NCI-H748 (cell line): Measurements from ENCODE around the gene DAPK2.

Experiments
- DNase-seq: peaks from one replicate; lab custom pipeline; 2025; ENCODE audit not compliant: unreplicated experiment; lab: John Stamatoyannopoulos, UW

DAPK2 gene

DNA sequence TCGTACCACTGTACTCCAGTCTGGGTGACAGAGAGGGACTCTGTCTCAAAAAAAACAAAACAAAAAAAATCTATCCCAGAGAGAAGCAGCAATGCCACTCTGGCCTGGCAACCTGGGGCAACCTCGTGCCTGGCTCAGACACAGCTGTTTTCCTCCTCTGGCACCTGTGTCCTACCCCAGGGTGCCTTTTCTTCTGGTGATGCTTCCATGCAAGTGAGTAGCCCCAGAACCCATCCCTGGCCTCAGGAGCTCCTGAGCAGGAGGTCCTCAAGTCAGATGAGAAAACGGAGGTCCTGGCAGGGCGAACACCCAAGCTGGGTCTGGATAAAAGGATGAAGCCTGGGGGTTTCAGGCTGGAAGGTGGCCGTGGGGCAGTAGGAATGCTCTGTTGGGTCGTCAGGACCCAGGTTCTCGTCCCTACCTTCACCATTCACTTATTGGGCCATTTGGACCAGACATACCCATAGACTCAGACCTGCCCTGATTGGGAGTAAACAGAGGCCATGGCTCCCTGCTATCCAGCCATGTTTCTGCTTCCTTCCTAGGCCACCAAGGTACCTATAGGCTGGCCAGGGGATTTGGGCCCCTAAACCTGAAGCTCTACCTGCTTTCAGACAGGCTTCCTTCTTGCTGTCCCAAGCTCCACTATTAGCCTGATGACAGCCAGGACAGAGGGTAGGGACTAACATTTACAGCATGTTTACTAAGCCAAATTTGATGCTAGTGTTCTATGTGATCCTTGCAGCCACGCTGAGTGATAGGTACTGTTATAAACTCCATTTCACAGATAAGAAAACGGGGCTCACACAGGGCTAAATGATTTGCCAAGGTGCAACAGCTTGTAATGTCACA, 102.2 kb downstream of the DAPK2 start:
- no peak for DNase-seq

DNA sequence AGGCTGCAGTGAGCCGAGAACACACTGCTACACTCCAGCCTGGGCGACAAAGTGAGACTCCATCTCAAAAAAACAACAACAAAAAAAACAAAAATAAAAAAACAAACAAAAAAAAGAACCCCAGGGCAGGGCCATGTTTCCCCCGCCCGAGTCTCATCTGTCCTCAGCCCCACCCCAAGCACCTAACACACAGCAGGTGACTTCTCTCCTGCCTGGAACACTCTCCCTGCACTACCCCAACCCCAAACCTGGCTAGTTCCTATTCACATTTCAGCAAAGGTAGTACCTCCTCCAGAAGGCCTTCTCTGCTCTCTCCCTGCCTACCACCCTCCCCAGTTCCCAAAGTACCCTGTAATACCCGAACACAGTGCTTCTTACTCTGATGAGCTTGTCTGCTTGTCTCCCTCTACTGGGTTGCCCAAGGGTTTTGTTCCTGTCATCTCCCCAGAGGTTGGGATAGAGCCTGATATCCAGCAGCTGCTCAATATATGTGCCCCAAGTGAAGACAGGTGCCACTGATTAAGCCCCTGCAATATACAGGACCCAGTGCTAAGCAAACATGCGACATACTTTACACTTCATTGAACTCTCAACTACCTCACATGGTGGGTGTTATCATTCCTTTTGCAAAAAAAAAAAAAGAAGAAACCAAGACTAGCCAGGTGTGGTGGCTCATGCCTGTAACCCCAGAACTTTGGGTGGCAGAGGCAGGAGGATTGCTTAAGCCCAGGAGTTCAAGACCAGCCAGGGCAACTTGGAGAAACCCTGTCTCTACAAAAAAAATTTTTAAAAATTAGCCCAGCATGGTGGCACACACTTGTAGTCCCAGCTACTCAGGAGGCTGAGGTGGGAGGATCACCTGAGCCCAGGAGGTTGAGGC, 103.6 kb downstream of the DAPK2 start:
- no peak for DNase-seq

DNA sequence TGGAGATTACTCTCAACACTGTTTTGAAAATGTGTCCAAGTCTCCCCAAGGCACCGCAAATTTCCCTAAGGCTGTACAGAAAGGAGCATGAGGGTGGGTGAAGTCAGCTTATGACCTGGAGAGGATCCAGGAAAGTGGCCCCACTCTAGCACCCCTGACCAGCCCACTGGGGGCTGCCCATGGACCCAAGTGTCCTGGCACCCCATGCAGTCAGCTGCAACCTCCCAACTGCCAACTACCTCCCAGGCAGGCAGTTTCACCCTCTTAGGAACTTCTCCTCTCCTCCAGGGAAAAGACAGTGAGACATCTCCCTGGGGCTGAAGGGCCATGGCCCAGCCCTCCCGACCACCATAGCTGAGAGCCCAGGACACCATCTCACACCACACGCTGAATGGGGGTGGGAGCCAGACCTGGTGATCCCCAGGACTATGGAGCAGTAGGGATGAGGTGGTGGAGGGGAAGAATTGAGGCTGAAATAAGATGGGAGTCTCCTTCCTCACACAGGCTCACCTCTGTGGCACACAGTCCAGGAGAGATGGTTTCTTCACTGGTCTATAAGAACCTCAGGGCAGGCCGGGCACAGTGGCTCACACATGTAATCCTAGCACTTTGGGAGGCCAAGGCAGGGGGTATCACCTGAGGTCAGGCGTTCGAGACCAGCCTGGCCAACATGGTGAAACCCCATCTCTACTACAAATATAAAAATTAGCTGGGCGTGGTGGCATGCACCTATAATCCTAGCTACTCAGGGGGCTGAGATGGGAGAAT, 104.4 kb downstream of the DAPK2 start:
- DNase-seq: no peak

DNA sequence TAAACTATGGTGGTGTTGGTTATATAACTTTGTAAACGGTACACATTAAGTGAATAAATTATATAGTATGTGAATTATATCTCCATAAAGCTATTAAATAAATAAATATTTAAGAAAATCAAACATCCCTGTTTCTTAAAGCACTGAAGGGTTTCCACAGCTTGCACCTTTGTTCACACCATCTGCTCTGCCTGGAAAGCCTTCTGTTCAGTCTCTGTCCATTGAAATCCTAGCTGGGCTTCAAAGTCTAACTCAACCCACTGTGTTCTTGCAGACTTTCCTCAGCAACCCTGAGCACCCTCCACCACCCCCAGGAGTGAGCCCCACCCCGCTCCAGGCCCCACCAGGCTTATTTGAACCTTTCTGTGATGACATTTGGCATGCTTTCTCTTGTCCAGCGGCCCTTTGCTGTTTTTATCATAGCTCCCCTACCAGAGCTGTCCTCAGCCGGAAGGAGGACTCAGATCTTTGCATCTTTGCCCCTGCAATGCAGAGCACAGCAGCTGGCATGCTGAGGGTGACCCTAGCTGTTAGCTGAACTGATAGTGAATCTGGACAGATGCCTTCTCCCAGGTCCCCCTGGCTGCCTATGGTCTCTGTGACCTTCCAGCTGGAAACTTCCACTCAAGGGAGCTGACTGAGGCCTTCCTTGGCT, 105.2 kb downstream of the DAPK2 start:
- DNase-seq: no peak

DNA sequence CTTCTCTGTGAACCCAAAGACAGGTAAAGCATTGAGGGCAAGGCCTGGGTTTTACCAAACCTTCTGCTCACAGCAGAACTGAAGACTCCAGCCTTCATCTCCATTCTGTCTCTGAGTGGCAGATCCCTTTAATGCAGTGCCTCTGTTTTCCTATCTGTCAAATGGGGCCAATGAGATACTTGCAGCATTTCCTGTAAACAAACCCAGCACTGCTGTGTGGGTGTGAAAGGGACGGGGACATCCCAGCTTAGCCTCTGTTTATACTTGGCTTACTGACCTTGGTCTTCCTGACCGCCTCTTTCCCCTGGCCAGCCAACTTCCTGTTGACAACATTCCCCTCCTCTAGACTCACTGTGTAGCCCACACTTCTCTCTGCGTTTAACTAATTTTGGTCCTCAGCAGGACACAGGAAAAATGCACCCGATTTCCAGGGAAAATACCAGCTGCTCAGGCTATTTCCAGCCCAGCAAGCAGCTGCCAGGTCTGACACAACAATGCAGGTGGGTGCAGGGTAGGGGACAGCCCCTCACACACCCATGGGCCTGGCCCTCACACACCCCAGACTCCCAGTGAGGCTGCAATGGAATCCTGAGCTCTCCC, 106.7 kb downstream of the DAPK2 start:
- DNase-seq: no peak

DNA sequence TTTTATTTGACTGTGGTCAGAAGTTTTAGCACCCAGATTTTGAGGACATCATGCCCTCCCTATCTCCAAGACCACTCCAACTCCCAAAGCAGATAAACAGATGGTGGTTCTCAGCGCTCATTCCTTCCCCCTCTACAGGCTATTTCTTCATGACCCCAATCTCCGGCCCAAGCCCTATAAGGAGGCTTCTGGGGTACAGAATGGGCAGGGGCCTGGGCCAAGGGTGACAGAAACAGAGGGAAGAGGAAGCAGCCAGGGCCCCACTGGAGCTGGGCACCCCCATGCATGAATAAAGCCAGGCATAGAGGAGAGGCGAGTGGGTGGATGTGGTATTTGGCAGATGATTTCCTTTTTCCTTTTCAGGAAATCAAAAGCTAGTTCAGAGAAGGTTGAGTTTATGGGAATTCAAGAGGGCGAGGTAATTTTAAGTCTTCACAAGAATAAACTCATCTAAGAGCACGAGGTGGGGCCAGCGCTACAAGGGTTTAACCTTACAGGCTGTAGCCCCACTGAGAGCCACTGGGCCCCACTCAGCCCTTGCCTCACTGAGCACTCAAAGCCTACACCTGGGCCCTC, 107.7 kb downstream of the DAPK2 start:
- DNase-seq: no peak

DNA sequence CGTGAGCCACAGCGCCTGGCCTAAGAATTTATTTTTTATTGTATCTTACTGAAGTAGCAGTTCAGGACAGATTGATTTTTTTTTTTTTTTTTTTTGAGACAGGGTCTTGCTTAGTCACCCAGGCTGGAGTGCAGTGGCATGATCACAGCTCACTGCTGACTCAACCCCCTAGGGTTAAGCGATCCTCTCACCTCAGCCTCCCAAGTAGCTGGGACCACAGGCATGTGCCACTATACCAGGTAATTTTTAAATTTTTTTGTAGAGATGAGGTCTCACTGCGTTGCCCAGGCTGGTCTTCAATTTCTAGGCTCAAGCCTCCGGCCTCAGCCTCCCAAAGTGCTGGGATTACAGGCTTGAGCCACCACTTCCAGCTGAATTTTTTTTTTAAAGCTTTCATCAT, 112.8 kb downstream of the DAPK2 start:
- no peak for DNase-seq

DNA sequence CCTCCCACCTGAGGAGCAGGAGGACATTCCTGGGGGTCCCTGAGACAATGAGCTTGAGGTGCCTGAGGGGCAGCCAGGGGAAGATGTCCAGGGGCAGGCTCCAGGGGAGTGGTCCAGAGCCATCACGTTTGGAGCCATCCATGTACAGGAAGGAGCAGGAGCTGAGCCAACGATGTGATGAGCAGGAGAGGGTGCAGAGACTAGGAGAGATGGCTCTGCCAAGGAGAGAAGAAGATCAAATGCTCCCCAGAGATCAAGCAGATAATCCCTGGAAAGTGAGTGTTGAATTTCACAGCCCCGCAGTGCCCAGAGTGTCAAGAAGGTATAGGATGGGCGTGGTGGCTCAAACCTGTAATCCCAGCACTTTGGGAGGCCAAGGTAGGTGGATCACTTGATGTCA, 114.7 kb downstream of the DAPK2 start:
- no peak for DNase-seq

DNA sequence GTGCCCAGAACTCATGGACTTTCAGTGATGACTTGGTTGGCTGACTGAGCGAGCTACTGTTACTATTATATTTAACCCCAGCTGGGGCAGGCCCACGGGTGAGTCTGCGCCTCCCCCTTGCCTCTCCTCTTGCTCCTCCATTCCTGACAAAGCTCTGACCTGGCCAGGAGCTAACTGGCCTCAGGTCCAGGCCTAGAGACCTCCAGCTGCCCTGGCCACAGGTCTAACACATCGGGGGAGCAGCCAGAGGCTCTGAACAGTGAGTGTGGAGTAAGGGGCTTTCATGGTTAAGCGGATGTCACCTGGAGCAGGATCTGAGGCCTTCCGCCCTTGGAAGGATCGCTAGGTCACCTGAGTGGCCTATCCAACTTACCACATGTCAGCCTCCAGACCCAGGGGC, 116.3 kb downstream of the DAPK2 start:
- no peak for DNase-seq

DNA sequence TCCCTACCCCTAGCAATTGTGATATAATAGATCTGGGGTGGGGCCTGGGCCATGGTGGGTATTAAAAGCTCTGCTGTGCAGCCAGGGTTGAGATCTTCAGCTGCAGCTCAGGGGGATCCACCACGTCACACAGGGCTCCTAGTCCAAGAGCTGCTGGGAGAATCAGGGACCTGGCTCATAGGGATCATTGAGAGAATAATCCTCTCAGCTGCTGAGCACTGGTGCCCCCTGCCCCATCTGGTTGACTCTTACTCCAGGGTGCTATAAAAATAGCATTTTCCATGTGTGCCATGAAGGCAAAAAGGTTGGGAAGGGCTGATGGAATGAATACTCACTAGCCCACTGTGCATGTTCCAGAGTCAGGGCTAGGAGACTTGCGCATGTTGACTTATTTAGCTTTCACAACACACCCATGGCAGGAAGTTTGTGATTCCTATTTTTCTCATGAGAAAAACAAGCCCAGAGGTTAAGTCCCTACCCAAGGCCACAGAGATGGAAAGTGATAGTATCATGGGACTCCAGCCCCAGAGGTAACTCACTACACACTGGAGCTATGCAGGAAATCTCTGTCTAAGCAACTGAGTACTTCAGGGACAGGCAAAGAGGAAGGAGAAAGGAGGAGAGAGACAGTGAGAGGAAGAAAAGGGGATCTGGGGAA, 118.0 kb downstream of the DAPK2 start:
- DNase-seq: no peak

DNA sequence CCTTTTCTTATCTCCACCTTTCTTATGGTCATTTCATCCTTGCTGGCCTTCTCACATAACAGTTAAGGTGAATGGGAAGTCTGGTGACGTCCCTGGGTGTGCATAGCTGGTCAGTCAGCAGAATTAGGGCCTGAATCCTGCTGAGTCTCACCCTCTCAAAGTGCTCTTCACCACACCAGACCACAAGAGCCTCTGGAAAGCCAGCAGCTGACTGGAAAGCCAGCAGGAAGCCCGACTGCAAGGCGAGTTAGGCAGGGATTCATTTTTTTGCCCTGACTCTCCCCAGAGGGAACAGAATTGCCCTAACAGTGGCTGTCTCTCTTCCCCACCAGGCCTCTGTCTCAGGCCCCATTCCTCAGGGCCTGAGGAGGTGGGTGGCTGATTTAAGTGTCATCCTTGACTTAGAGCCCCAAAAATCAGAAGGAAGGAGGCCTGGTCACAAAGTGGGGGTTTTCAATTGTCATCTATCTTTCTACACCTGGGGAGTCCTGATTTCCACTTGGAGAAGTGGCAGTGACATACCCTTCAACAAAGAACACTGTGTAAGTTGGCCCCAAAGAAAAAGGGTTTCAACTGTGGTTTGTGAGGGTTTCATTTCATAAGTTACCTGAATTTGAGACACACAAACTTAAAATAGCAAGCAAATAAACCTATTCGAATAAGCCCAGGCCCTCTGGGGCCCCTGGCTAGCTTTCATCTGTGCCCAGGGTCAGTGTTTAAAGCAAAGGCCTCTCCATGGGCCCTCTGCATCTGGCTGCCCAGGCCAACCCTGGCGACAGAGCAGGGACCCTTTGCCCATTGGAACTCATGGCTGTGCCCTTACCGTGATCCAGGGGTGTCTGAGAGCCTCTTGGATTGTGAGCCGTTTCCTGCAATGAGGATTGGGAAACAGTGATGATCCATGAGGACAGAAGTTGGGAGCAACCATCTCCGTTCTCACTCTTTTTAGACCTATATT, 122.0 kb downstream of the DAPK2 start:
- no peak for DNase-seq

DNA sequence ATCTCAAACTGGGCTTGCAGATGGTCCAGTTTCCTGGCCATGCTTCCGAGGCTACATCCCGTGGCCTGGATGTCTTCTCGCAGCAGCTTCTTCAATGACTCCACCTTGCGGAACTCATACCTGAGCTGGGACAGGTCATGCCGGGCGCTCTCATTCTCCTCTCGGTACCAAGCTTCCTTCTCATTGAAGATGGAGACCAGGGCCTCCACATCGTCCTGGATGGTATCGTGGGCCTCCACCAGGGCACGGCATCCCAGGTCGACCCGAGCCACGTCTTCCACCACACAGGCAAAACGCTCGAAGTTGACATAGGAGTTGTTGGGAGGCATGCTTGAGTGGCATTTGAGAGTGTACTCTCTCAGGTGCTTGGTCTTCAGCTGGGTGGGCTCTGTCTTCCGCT, 123.4 kb downstream of the DAPK2 start:
- no peak for DNase-seq

DNA sequence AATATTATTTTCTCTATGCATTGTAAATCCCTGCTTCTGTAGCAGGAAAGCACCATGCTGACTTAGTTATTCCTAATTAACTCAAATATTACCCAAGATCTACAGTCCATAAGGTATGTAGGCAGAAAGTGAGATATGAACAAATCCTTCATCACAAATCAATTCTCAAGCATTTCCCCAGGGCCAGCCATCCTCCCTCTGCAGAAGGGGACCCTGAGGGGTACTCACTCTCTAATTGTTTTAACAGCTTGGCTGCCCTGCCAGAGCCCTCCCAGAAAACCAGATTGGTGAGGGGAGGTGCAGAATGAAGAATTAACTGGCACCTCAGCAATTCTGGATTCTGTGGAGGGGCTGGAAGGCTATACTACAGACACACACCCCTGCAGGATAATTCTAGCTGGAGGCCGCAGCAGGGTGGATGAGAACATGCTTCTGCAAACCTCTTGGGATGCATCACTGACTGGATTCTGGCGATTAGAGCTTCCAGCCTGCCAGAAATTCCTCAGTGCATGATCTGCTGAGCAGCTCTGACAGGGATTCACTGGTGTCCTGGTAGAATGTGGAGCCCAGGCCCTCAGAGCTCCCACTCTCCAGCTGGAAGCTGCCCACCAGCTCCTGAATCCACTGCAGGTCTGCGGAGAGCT, 123.9 kb downstream of the DAPK2 start:
- DNase-seq: no peak

DNA sequence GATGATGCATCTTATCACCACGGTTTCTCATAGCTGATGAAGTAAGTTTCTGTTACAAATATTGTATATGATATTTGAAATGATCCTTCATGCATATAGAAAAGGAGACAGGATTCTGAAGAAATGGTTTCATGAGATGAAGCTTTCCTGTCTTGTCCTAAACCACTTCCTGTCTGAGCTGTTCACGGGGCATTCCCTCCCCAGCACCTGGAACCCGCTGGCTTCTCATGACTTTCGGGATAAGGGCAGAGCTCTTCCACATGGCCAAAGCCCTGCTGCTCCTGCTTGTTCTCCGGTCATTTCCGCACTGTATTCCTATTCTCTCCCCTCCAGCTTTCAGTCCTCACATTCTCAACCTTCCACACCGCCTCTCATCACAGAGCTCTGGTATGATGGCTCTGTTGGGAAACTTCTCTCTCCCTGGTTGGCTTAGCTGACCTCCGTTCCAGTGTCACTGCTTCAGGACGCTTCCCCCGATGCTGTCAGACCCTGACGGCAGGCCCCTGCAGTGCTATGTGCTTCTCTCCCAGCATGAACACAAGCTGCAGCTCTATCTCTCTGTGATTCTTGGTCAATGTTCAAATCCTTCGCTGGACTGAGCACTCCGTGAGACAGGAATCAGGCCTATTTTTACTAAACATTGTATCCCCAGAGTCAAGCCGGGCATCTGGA, 125.6 kb downstream of the DAPK2 start:
- DNase-seq: no peak

DNA sequence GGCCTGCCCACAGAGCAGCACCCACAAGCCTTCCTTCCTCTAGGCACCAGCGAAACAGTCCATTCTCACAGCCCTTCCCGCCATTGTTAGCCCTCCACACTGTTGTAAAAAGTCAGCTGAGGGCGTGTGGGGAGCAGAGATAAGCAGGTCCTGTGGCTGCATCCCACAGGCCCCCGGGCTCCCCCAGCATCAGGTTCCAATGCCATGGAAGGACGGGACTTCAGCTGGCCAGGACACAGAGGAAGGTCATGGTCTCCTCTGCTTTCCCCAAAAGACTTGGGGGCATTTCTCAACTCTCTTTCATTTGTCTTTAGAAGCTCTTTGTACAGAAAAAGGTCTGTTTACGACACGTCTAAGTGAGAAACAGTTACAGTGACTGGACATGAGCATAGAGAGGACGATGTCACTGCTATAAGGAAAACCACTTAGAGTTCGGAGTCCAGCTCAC, 127.4 kb downstream of the DAPK2 start:
- DNase-seq: no peak

DNA sequence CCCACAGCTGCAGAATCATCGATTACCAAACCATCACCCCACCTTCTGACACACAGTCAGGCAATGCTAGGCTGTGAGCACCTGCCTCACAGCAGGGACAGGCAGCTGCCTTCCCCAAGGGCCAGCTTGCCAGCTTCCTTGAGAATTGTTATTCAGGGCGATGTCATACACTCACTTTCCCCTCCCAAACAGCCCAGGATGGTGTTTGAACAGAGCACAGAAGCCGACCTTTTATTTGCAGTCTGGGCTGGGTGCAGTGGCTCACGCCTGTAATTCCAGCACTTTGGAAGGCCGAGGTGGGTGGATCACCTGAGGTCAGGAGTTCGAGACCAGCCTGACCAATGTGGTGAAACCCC, 128.0 kb downstream of the DAPK2 start:
- peak; percentile 60 for DNase-seq

DNA sequence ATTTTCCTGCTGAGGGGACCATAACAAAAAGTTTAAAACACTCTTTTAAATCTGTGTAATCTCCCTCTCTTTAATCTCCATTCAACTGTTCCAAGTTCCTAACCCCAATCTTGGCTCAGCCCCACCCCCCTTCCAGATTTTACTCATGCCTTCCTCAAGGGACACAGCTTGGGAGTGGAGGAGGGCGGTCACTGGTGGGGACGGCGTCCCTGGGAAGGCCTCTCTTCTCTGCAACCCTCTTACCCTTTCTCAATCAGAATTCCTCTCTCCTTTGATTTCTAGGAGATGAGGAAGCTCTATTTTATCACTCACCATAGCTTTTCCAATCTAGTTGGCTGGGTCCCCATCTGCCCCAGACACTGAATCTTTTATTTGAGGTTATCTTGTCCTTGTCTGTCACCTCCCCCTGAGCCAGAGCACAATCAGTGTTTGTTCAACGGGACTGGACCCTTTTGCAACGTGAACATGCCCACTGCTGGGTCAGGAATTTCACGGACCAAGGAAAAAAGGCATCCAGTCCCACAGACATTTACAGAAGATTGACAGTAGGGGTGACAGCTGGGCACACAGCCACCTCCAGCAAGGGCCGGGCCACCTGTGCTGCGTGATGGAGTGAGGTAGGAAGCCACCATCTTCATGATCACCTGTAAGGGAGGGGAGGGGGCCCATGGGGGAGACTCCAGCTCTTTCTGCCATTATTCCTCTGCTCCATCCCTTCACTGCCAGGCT, 128.5 kb downstream of the DAPK2 start:
- no peak for DNase-seq
